ENCODE data around the gene DLEU7.

The DLEU7 gene

GRCh38 chr13:50888362-50888761 is 44.9 kb upstream of the DLEU7 start:
- no peaks in the 10 kb centered on the region for H3K9me3 ChIP-seq (ENCODE audit: insufficient read depth, low read length)
- no peak overlapping the region for H3K27ac ChIP-seq (ENCODE audit: low read length)
- H3K27me3 ChIP-seq (ENCODE audit: low read depth, low read length): no peaks in the 10 kb centered on the region
- H3K4me1 ChIP-seq (ENCODE audit: low read length): peaks cover 35% of the 10 kb centered on the region
- H3K79me2 ChIP-seq (ENCODE audit: low read length): no peaks in the 10 kb centered on the region
- no peaks in the 10 kb centered on the region for H4K20me1 ChIP-seq (ENCODE audit: insufficient read depth, low read length)
- H3K4me2 ChIP-seq (ENCODE audit: low read length): no peak overlapping the region
- TF ChIP-seq, protein P1, sequence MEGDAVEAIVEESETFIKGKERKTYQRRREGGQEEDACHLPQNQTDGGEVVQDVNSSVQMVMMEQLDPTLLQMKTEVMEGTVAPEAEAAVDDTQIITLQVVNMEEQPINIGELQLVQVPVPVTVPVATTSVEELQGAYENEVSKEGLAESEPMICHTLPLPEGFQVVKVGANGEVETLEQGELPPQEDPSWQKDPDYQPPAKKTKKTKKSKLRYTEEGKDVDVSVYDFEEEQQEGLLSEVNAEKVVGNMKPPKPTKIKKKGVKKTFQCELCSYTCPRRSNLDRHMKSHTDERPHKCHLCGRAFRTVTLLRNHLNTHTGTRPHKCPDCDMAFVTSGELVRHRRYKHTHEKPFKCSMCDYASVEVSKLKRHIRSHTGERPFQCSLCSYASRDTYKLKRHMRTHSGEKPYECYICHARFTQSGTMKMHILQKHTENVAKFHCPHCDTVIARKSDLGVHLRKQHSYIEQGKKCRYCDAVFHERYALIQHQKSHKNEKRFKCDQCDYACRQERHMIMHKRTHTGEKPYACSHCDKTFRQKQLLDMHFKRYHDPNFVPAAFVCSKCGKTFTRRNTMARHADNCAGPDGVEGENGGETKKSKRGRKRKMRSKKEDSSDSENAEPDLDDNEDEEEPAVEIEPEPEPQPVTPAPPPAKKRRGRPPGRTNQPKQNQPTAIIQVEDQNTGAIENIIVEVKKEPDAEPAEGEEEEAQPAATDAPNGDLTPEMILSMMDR (IDR thresholded peaks at IDR 0.05; ENCODE audit: low read depth, low read length): no peak
- no peak for TF ChIP-seq EZH2phosphoT487 (IDR thresholded peaks at IDR 0.05; ENCODE audit: low read depth)
- H2AFZ ChIP-seq (ENCODE audit: low read depth, low read length): no peak overlapping the region
- no peak overlapping the region for H3K9ac ChIP-seq (ENCODE audit: low read length)
- H3K36me3 ChIP-seq (replicated peaks; ENCODE audit: low read depth, low read length): no peaks in the 10 kb centered on the region
- H3K4me3 ChIP-seq (ENCODE audit: low read length): no peak overlapping the region

- H3K36me3 ChIP-seq (replicated peaks; ENCODE audit: low read depth, low read length): no peaks in the 10 kb centered on the region
- H3K9ac ChIP-seq (ENCODE audit: low read length): no peak overlapping the region
- no peaks in the 10 kb centered on the region for H4K20me1 ChIP-seq (ENCODE audit: insufficient read depth, low read length)
- no peaks in the 10 kb centered on the region for H3K79me2 ChIP-seq (ENCODE audit: low read length)
- no peak overlapping the region for H2AFZ ChIP-seq (ENCODE audit: low read depth, low read length)
- no peak for TF ChIP-seq EZH2phosphoT487 (IDR thresholded peaks at IDR 0.05; ENCODE audit: low read depth)
- TF ChIP-seq, protein P1 (IDR thresholded peaks at IDR 0.05; ENCODE audit: low read depth, low read length): no peak
- no peak overlapping the region for H3K4me2 ChIP-seq (ENCODE audit: low read length)
- H3K27ac ChIP-seq (ENCODE audit: low read length): no peak overlapping the region
- no peaks in the 10 kb centered on the region for H3K27me3 ChIP-seq (ENCODE audit: low read depth, low read length)
- H3K9me3 ChIP-seq (ENCODE audit: insufficient read depth, low read length): no peaks in the 10 kb centered on the region
- peaks cover 24% of the 10 kb centered on the region for H3K4me1 ChIP-seq (ENCODE audit: low read length)
- no peak overlapping the region for H3K4me3 ChIP-seq (ENCODE audit: low read length)
Observed at GRCh38 chr13:50887151-50887550, 43.7 kb upstream of the DLEU7 start.

DNA sequence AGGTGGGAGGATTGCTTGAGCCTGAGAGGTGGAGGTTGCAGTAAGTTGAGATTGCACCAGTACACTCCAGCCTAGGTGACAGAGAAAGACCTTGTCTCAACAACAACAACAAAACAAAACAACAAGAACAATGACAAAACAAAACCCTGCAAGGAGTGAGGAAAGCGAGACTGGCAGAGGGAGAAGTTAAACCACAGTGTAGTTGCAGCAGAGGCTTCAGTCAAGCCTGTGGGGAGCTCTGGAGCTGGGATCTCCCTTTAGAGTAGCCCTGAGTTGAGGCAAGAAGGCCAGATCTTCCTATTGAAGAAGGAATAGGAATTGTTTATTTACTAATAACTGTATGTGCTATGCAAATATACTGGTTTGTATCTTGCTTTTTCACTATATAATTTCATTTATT is 40.8 kb upstream of the DLEU7 start:
- no peak overlapping the region for H2AFZ ChIP-seq (ENCODE audit: low read depth, low read length)

DNA sequence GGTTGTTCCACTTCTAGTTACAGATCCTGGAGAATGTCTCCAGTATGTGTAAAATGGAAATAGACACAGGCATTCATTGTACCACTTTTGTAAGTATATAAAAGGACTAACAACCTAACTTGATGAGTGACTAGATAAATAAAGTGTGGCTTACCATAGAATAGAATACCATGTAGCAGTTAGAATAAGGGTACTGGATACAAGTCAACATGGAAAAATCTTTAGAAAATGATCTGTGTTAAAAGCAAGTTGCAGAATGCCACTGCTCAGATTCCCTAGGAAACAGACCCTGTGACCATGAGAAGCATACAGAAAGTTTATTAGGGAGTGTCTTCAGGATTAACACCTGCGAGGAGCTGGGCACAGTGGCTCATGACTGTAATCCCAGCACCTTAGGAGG is 40.2 kb upstream of the DLEU7 start:
- TF ChIP-seq, protein P1 (IDR thresholded peaks at IDR 0.05; ENCODE audit: low read depth, low read length): no peak
- TF ChIP-seq EZH2phosphoT487 (IDR thresholded peaks at IDR 0.05; ENCODE audit: low read depth): no peak
- Histone ChIP-seq H4K20me1 (ENCODE audit: insufficient read depth, low read length) (no peaks in the 10 kb centered on the region), H2AFZ (ENCODE audit: low read depth, low read length) (no peak overlapping the region), H3K27ac (ENCODE audit: low read length) (no peak overlapping the region), H3K4me2 (ENCODE audit: low read length) (no peak overlapping the region), H3K4me1 (ENCODE audit: low read length) (peaks cover 10% of the 10 kb centered on the region; the same call in 1 of the 2 replicates), H3K36me3 (replicated peaks; ENCODE audit: low read depth, low read length) (no peaks in the 10 kb centered on the region), H3K9ac (ENCODE audit: low read length) (no peak overlapping the region), H3K9me3 (ENCODE audit: insufficient read depth, low read length) (no peaks in the 10 kb centered on the region), H3K27me3 (ENCODE audit: low read depth, low read length) (no peaks in the 10 kb centered on the region), H3K79me2 (ENCODE audit: low read length) (no peaks in the 10 kb centered on the region), H3K4me3 (ENCODE audit: low read length) (no peak overlapping the region)

More for the DNA sequence above, 40.8 kb upstream of the DLEU7 start:
- no peak overlapping the region for H3K27ac ChIP-seq (ENCODE audit: low read length)
- TF ChIP-seq, protein P1 (IDR thresholded peaks at IDR 0.05; ENCODE audit: low read depth, low read length): no peak
- TF ChIP-seq EZH2phosphoT487 (IDR thresholded peaks at IDR 0.05; ENCODE audit: low read depth): no peak
- H3K4me3 ChIP-seq (ENCODE audit: low read length): no peak overlapping the region
- H4K20me1 ChIP-seq (ENCODE audit: insufficient read depth, low read length): no peaks in the 10 kb centered on the region
- no peaks in the 10 kb centered on the region for H3K27me3 ChIP-seq (ENCODE audit: low read depth, low read length)
- H3K4me1 ChIP-seq (ENCODE audit: low read length): peaks cover 10% of the 10 kb centered on the region; the same call in 1 of the 2 replicates
- no peak overlapping the region for H3K9ac ChIP-seq (ENCODE audit: low read length)
- no peaks in the 10 kb centered on the region for H3K36me3 ChIP-seq (replicated peaks; ENCODE audit: low read depth, low read length)
- H3K4me2 ChIP-seq (ENCODE audit: low read length): no peak overlapping the region
- H3K79me2 ChIP-seq (ENCODE audit: low read length): no peaks in the 10 kb centered on the region
- no peaks in the 10 kb centered on the region for H3K9me3 ChIP-seq (ENCODE audit: insufficient read depth, low read length)

All from OCI-LY3 (cell line).